ENCODE data around the gene PPFIA2.

- TF ChIP-seq, protein P1, sequence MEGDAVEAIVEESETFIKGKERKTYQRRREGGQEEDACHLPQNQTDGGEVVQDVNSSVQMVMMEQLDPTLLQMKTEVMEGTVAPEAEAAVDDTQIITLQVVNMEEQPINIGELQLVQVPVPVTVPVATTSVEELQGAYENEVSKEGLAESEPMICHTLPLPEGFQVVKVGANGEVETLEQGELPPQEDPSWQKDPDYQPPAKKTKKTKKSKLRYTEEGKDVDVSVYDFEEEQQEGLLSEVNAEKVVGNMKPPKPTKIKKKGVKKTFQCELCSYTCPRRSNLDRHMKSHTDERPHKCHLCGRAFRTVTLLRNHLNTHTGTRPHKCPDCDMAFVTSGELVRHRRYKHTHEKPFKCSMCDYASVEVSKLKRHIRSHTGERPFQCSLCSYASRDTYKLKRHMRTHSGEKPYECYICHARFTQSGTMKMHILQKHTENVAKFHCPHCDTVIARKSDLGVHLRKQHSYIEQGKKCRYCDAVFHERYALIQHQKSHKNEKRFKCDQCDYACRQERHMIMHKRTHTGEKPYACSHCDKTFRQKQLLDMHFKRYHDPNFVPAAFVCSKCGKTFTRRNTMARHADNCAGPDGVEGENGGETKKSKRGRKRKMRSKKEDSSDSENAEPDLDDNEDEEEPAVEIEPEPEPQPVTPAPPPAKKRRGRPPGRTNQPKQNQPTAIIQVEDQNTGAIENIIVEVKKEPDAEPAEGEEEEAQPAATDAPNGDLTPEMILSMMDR (IDR thresholded peaks at IDR 0.05) = no peak
- no peak for TF ChIP-seq POLR2AphosphoS5 (IDR thresholded peaks at IDR 0.05; ENCODE audit: low read depth, low read length)
- no peak for TF ChIP-seq TCF7L2 (IDR thresholded peaks at IDR 0.05; ENCODE audit: low read depth, low read length)
These were observed 216.8 kb downstream of the PPFIA2 start for GRCh38 chr12:81542065-81543010.

Measured in Panc1 (cell line).